ENCODE results near the gene NPTXR.

Gene NPTXR

GRCh38 chr22:38783095-38783615 is 60.7 kb downstream of the NPTXR start:
- DNase-seq (ENCODE audit: low read depth), result no peak
- no peak overlapping the region for H3K4me3 ChIP-seq (ENCODE audit: low read depth, low read length)

GRCh38 chr22:38782402-38783094 is 61.3 kb downstream of the NPTXR start:
- no peak for DNase-seq (ENCODE audit: low read depth)
- H3K4me3 ChIP-seq (ENCODE audit: low read depth, low read length), result no peak overlapping the region

GRCh38 chr22:38781033-38781432 is 62.8 kb downstream of the NPTXR start:
- no peak for DNase-seq (ENCODE audit: low read depth)
- H3K4me3 ChIP-seq (ENCODE audit: low read depth, low read length), result no peak overlapping the region

GRCh38 chr22:38777087-38777671 is 66.6 kb downstream of the NPTXR start:
- DNase-seq (ENCODE audit: low read depth), result no peak
- H3K4me3 ChIP-seq (ENCODE audit: low read depth, low read length), result no peak overlapping the region

GRCh38 chr22:38776086-38776485 is 67.7 kb downstream of the NPTXR start:
- H3K4me3 ChIP-seq (ENCODE audit: low read depth, low read length), result no peak overlapping the region
- DNase-seq (ENCODE audit: low read depth), result no peak

GRCh38 chr22:38775656-38776055 is 68.2 kb downstream of the NPTXR start:
- no peak overlapping the region for H3K4me3 ChIP-seq (ENCODE audit: low read depth, low read length)
- DNase-seq (ENCODE audit: low read depth), result no peak

GRCh38 chr22:38774496-38775166 is 69.2 kb downstream of the NPTXR start:
- no peak for DNase-seq (ENCODE audit: low read depth)
- H3K4me3 ChIP-seq (ENCODE audit: low read depth, low read length), result no peak overlapping the region

- no peak for DNase-seq (ENCODE audit: low read depth)
- H3K4me3 ChIP-seq (ENCODE audit: low read depth, low read length), result no peak overlapping the region
Measured at GRCh38 chr22:38773363-38773946, 70.4 kb downstream of the NPTXR start.

GRCh38 chr22:38772623-38772873 is 71.3 kb downstream of the NPTXR start:
- no peak for DNase-seq (ENCODE audit: low read depth)
- H3K4me3 ChIP-seq (ENCODE audit: low read depth, low read length), result no peak overlapping the region

- no peak for DNase-seq (ENCODE audit: low read depth)
- no peak overlapping the region for H3K4me3 ChIP-seq (ENCODE audit: low read depth, low read length)
Measured at GRCh38 chr22:38770257-38770949, 73.4 kb downstream of the NPTXR start.
